Measurements from ENCODE around the gene SLC66A1.

SLC66A1 gene

DNA sequence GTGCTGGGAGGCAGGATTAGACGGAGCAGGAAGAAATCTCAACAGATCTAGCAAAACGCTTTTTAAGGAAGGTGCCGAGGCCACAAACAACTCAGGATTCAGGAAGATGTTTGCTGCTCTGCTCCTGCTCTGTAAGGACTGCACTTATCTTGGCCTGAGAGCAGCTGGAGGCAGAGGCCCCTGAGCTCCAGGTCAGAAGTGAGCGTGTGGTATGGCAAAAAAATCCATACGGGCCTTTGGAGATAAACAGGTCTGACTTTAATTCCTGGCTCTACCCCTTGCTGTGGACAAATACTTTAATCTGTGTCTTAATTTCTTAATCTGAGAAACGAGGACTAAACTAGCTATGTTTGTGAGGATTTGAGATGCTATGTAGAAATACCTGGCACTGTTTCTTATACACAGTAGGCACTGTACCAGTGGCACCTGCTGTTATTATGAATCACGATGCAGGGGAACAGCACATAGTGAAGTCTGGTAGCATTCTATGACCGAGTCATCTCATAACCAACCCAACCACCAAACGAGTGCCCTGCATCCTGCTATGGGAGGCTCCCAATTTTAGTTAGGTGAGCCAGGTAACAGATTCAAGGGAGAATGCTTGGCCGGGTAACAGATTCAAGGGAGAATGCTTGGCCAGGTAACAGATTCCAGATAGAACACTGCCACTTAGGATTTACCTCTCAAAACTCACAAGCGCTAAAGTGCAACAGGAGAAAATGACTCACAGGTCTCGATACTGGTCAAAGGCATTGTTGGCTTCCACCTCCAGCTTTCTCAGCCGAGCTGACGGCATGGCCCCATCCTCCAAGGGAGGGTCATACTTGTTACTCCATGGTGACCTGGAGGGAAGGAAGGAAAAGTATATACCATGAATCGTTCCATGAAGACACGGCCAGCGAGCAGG is 65.9 kb downstream of the SLC66A1 start:
- H3K36me3 Mint-ChIP-seq = peaks cover 5% of the 10 kb centered on the region
- H3K27ac Mint-ChIP-seq = peak overlapping the region; percentile 77
- H3K27me3 Mint-ChIP-seq = no peaks in the 10 kb centered on the region
- no peaks in the 10 kb centered on the region for H3K9me3 Mint-ChIP-seq (ENCODE audit: low read depth)
- peaks cover 23% of the 10 kb centered on the region for H3K4me1 Mint-ChIP-seq (ENCODE audit: low read depth)
- no peak overlapping the region for H3K4me3 Mint-ChIP-seq

Measured in activated naive CD8-positive, alpha-beta T cell (primary cell).